ENCODE results near the gene RAB7B.

RAB7B gene

GRCh38 chr1:205939690-205940330 is 63.4 kb downstream of the RAB7B start:
- no peak overlapping the region for H3K27ac ChIP-seq (replicated peaks)
- DNase-seq (ENCODE audit: low read depth in 1 of 2, low spot score in 1 of 2) = peak in 1 of 2 experiments; percentile 29

GRCh38 chr1:205938682-205939081 is 64.5 kb downstream of the RAB7B start:
- no peak for DNase-seq (ENCODE audit: low read depth in 1 of 2, low spot score in 1 of 2)
- TF ChIP-seq REST (IDR thresholded peaks at IDR 0.05; ENCODE audit: insufficient replicate concordance, low read depth) (no peak), CTCF (IDR thresholded peaks at IDR 0.05; ENCODE audit: insufficient read depth, low read length) (no peak), SPI1 (IDR thresholded peaks at IDR 0.05; ENCODE audit: borderline replicate concordance, low read depth) (no peak), GABPA (IDR thresholded peaks at IDR 0.05; ENCODE audit: low read depth) (no peak), POLR2AphosphoS5 (IDR thresholded peaks at IDR 0.05; ENCODE audit: low read depth) (no peak)
- Histone ChIP-seq H3K27me3 (ENCODE audit: insufficient read depth, poor library complexity, severe bottlenecking) (peaks cover 8% of the 10 kb centered on the region), H3K4me3 (replicated peaks; ENCODE audit: insufficient read depth, low read length) (no peak overlapping the region), H3K27ac (replicated peaks) (no peak overlapping the region)

More at GRCh38 chr1:205939690-205940330, 63.4 kb downstream of the RAB7B start:
- Histone ChIP-seq H3K4me3 (replicated peaks; ENCODE audit: insufficient read depth, low read length) (no peak overlapping the region), H3K27me3 (ENCODE audit: insufficient read depth, poor library complexity, severe bottlenecking) (peaks cover 9% of the 10 kb centered on the region)
- TF ChIP-seq POLR2AphosphoS5 (IDR thresholded peaks at IDR 0.05; ENCODE audit: low read depth) (no peak), CTCF (IDR thresholded peaks at IDR 0.05; ENCODE audit: insufficient read depth, low read length) (no peak), REST (IDR thresholded peaks at IDR 0.05; ENCODE audit: insufficient replicate concordance, low read depth) (no peak), SPI1 (IDR thresholded peaks at IDR 0.05; ENCODE audit: borderline replicate concordance, low read depth) (no peak), GABPA (IDR thresholded peaks at IDR 0.05; ENCODE audit: low read depth) (no peak)

GRCh38 chr1:205936846-205937586 is 66.2 kb downstream of the RAB7B start:
- H3K4me3 ChIP-seq (replicated peaks; ENCODE audit: insufficient read depth, low read length) = no peak overlapping the region
- TF ChIP-seq POLR2AphosphoS5 (IDR thresholded peaks at IDR 0.05; ENCODE audit: low read depth) = no peak
- TF ChIP-seq SPI1 (IDR thresholded peaks at IDR 0.05; ENCODE audit: borderline replicate concordance, low read depth) = no peak
- no peak overlapping the region for H3K27ac ChIP-seq (replicated peaks)
- no peak for DNase-seq (ENCODE audit: low read depth in 1 of 2, low spot score in 1 of 2)
- H3K27me3 ChIP-seq (ENCODE audit: insufficient read depth, poor library complexity, severe bottlenecking) = peaks cover 5% of the 10 kb centered on the region

- TF ChIP-seq CTCF (IDR thresholded peaks at IDR 0.05; ENCODE audit: insufficient read depth, low read length) (no peak), REST (IDR thresholded peaks at IDR 0.05; ENCODE audit: insufficient replicate concordance, low read depth) (no peak), SPI1 (IDR thresholded peaks at IDR 0.05; ENCODE audit: borderline replicate concordance, low read depth) (no peak), POLR2AphosphoS5 (IDR thresholded peaks at IDR 0.05; ENCODE audit: low read depth) (no peak), GABPA (IDR thresholded peaks at IDR 0.05; ENCODE audit: low read depth) (no peak)
- Histone ChIP-seq H3K27me3 (ENCODE audit: insufficient read depth, poor library complexity, severe bottlenecking) (peaks cover 5% of the 10 kb centered on the region), H3K4me3 (replicated peaks; ENCODE audit: insufficient read depth, low read length) (no peak overlapping the region), H3K27ac (replicated peaks) (no peak overlapping the region)
- peak in 1 of 2 experiments; percentile 40 for DNase-seq (ENCODE audit: low read depth in 1 of 2, low spot score in 1 of 2)
Measured at GRCh38 chr1:205936311-205936710, 66.9 kb downstream of the RAB7B start.

Measured in HL-60 (cell line).